ENCODE data around the gene EIF2D. TPM values are rescaled to one million over a fixed set of nuclear protein-coding genes. Genes with fewer than 3 reads are reported as not detected.
"Not testable (repeated sequence)": the region's sequence is repeated elsewhere in the genome, so short reads cannot be mapped to it uniquely, and the experiment has no call there.

Gene EIF2D
- total and polyA plus RNA-seq, 8 donors: 20.9 to 37.9 (median 29.3) TPM

GRCh38 chr1:206633708-206634121 lies 21.4 kb upstream of the EIF2D start:
- Histone ChIP-seq H3K27ac (peak overlapping the region in 1 of 4 donors; percentile 46), H3K9me3 (no peaks in the 10 kb centered on the region), H3K4me1 (peaks cover 8 to 20% (median 9%) of the 10 kb centered on the region in 3 donors), H3K4me3 (no peak overlapping the region), H3K36me3 (no peaks in the 10 kb centered on the region), H3K27me3 (no peaks in the 10 kb centered on the region)
- FAIRE-seq (no peak), ATAC-seq (peak in 1 of 4 donors; percentile 1), DNase-seq (no peak)
- TF ChIP-seq CTCF (IDR thresholded peaks at IDR 0.05): no peak
- intact Hi-C loops (cut with DNase I): loop anchor here in 1 of 3 donors (5.0 kb wide), 1 partner anchor 34 kb away; no protein-coding TSS in a partner anchor
- WGBS, 2 donors: 39 to 48% methylated on average over 9 of the region's 9 CpGs

- H3K27ac ChIP-seq: no peak overlapping the region
- intact Hi-C loops (cut with DNase I): loop anchor here in 1 of 3 donors (5.0 kb wide), 1 partner anchor 36 kb away; no protein-coding TSS in a partner anchor
- TF ChIP-seq CTCF (IDR thresholded peaks at IDR 0.05): peak in 1 of 4 donors; percentile 21
- peaks cover 8 to 20% (median 9%) of the 10 kb centered on the region in 3 donors for H3K4me1 ChIP-seq
- no peaks in the 10 kb centered on the region for H3K36me3 ChIP-seq
- FAIRE-seq (no peak), ATAC-seq (peak in 3 of 4 donors; percentile 17 to 22 (median 18)), DNase-seq (peak in 4 of 6 donors; percentile 31 to 59 (median 54))
- 25 to 29% methylated on average over 4 of the region's 4 CpGs for WGBS, 2 donors
- no peaks in the 10 kb centered on the region for H3K27me3 ChIP-seq
- H3K9me3 ChIP-seq: no peaks in the 10 kb centered on the region
- no peak overlapping the region for H3K4me3 ChIP-seq
These were observed 18.8 kb upstream of the EIF2D start for GRCh38 chr1:206631085-206631509.

- no peak overlapping the region for H3K27ac ChIP-seq
- no peaks in the 10 kb centered on the region for H3K36me3 ChIP-seq
- no peak for TF ChIP-seq CTCF (IDR thresholded peaks at IDR 0.05)
- 0 to 76% methylated on average over 1 of the region's 1 CpG for WGBS, 2 donors
- DNase-seq: no peak
- no peak for FAIRE-seq
- H3K9me3 ChIP-seq: no peaks in the 10 kb centered on the region
- peaks cover 0 to 9% (median 4%) of the 10 kb centered on the region in 3 donors for H3K4me1 ChIP-seq
- H3K27me3 ChIP-seq: no peaks in the 10 kb centered on the region
- intact Hi-C loops (cut with DNase I): no loop called here
- ATAC-seq: no peak
- H3K4me3 ChIP-seq: no peak overlapping the region
These were observed 16.7 kb upstream of the EIF2D start for GRCh38 chr1:206628916-206629315.

GRCh38 chr1:206626396-206626795 lies 14.1 kb upstream of the EIF2D start:
- H3K27ac ChIP-seq; ATAC-seq; H3K36me3 ChIP-seq; H3K4me3 ChIP-seq; H3K9me3 ChIP-seq; intact Hi-C loops (cut with DNase I); FAIRE-seq; H3K4me1 ChIP-seq; DNase-seq; H3K27me3 ChIP-seq: not testable (repeated sequence)
- 85 to 95% methylated on average over 2 of the region's 2 CpGs for WGBS, 2 donors

GRCh38 chr1:206609229-206609991 lies 2.9 kb downstream of the EIF2D start:
- ATAC-seq: no peak

More at GRCh38 chr1:206609229-206609991, 2.9 kb downstream of the EIF2D start:
- FAIRE-seq: no peak
- intact Hi-C loops (cut with DNase I): no loop called here
- no peak for TF ChIP-seq CTCF (IDR thresholded peaks at IDR 0.05)
- H3K9me3 ChIP-seq: no peaks in the 10 kb centered on the region
- peaks cover 0 to 8% (median 7%) of the 10 kb centered on the region in 3 donors for H3K4me1 ChIP-seq
- no peaks in the 10 kb centered on the region for H3K27me3 ChIP-seq
- no peak overlapping the region for H3K27ac ChIP-seq
- WGBS, 2 donors: 70 to 73% methylated on average over 4 of the region's 4 CpGs
- H3K4me3 ChIP-seq: no peak overlapping the region
- H3K36me3 ChIP-seq: peaks cover 0 to 21% (median 4%) of the 10 kb centered on the region in 3 donors
- DNase-seq: no peak

Data from pancreas (tissue), 10 donors.